ENCODE results near the gene CCBE1. TPM values are rescaled to one million over a fixed set of nuclear protein-coding genes. Genes with fewer than 3 reads are reported as not detected.

CCBE1 gene
- total RNA-seq, 1 experiment from 2014 or later, result 6.5 TPM

DNA sequence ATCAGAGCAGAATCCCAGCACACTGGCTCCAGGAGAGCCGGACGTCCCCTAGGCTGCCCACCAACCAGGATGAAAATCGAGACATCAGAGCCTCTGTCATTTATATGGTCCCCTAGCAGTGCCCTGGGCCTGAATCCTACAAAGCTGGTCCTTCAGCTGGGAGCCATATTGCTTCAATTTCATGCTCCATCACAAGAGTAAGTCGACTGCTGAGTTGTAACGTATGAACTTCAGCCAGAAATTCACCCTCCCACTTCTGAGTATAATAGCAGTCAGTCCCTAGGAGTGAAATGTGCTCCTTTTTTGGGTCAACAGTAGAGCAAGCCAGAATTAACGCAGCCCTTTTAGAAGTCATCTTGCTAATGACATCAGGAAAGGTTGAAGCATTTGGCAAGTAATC, 126.4 kb downstream of the CCBE1 start:
- no peak for DNase-seq (ENCODE audit: low read depth)

DNA sequence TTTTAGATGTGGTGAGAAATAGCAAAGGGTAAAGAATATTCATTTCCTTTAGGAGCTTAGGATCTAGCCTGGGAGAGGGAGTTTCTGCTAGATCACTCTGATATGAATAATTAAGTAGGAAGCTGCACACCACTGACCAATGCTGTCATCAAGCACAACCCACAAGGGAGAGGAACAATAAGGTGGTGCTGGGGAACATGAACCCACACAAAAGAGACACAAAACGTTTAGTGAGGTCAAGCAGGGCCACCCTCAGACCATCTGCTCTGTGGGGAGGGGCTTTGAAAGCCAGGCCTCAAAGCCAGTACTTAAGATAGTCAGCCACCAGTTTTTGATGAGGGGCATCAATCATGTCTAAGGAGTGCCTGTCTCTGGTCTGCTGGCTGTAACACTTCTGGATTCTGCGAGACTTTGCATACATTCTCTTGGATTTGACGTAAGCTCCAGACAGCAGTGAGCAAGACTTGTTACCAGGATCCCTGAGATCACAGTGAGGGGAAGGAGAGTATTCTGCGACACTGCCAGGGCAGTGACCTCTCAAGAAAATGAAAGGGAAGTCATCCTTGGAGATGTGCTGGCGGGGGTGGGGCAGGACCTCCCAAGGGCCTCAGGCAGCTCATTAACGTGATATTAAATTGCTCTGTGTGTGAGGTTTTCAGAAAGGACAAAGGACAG, 127.0 kb downstream of the CCBE1 start:
- DNase-seq (ENCODE audit: low read depth), result no peak

DNA sequence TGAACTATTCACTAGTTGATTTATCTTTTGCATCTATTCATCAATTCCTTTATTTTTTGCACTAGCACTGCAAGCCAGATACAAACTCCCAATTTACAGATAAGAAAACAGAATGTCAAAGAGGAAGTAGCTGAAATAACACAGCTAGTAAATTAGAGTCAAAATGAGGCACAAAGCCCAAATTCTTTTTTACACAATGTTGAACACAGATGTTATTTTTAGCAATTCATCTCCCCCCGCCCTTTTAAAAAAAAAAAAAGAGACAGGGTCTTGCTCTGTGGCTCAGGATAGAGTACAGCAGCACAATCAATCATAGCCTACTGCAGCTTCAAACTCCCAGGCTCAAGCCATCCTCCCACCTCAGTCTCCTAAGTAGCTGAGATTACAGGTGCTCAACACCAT, 127.8 kb downstream of the CCBE1 start:
- DNase-seq (ENCODE audit: low read depth), result no peak

DNA sequence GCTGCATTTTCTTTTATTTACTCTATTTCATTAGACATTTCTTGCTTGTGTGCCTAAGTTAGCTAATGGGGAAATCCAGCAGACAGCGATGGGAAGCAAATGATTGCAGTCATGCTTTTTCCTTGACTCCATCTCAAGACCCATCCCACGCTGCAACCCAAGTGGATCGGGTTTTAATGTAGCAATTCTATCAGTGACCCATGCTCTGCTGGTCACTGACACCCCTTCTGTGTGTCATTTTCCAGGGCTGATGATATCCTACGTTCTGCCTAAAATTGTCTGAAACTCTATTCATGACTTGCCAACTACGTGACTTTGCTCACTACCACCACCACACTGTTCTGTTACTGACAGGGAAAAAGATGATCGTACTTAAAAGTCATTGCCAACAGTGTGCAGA, 129.8 kb downstream of the CCBE1 start:
- DNase-seq (ENCODE audit: low read depth), result no peak

DNA sequence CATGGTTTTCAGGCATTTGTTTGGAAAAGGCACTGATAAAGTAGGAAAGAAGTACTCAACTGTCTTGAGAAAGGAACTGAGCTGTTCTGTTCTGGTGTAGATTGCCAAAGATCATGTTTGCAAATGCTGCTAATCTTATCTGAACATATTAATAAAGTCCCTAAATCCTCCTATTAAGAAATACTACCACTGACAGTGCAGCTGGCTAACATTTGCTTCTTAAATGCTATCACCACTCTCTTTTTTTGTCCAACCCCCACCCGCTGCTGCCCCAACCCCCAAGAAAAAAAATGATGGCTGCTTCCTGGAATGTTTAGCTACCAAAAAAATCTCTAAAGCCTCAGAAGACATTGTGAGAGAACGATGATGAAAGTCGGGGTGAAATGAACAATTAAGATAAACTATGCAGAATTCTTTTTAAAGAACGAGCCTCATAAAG, 130.7 kb downstream of the CCBE1 start:
- no peak for DNase-seq (ENCODE audit: low read depth)

DNA sequence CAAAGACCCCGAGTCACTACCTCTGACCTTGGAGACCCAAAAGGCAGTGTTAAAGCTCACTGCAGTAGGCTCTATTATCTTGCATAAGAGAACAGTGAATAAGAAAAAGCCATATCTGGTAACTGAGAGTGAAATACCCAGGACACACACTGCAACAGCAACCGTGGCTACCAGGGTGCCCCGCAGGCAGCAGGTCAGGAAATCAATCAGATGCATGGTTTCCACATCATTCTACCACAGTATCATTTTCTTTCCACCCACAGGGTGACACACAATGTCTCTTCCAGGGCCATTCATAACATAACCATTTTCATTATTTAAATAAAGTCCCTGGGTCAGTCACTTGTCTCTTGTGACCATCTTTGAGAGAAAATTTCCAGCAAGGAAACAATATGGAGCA, 131.3 kb downstream of the CCBE1 start:
- DNase-seq (ENCODE audit: low read depth), result no peak

DNA sequence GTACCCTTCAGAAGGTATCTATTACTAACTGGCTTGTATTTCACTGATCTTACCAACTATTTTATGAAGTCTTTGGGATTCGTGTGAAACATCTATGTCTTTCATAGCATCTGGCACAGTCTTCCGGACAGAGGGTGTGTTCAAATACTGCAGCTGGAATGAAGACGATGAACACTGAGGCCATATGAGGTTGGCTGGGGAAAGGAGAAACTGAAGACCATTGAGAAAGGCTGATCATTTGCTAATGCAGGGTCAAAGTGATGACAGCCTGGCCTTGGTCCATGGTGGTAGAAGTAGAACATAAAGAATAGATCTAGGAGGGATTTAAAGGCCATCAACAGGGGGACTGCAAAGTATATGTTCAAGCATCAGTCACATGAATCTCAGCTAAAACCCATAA, 132.7 kb downstream of the CCBE1 start:
- DNase-seq (ENCODE audit: low read depth), result no peak

DNA sequence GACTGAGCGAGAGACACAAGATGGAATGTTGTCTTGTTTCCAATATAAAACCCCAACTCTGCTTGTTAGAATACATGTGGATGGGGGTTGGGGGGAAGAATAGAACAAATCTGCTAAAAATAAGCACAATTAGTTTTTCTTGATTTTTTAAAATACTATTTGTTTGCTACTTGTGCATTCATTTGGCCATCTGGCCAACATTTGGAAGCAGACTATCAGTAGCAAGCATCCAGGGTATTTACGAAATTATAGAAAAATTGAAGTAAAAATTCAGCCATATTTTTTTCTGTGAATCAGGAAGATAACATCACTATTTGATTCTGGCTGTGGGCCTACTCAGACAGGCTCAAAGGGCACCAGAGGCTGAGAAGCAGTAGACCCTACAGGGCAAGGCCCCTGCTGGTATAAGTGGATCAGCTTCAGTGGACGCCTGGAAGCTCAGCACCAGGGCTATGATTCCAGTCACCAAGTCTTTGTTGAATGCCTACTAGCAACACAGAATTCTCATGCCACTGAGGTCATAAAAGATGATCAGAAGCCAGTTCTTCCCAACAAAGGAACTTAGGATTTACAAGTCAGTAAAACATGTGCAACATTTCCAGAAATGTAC, 133.9 kb downstream of the CCBE1 start:
- DNase-seq (ENCODE audit: low read depth), result no peak

DNA sequence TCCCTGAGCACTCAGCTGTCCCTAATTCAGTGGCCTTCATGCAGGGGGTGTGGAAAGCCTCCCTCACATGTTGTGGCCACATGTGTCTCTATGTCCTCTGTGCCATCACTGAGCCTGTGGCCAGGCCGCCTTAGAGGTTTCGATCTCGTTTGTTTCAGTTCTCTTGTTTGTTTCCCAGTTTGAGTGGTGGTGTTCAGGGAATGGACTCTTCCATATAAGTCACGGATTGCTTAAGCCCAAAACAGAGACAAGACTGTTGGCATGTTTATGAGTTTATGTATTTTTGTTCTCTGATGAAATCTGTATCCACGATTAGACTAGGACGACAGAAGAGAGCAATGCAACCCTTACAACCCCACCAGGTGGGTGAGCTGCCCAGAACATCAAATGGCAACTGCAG, 134.5 kb downstream of the CCBE1 start:
- DNase-seq (ENCODE audit: low read depth), result no peak

DNA sequence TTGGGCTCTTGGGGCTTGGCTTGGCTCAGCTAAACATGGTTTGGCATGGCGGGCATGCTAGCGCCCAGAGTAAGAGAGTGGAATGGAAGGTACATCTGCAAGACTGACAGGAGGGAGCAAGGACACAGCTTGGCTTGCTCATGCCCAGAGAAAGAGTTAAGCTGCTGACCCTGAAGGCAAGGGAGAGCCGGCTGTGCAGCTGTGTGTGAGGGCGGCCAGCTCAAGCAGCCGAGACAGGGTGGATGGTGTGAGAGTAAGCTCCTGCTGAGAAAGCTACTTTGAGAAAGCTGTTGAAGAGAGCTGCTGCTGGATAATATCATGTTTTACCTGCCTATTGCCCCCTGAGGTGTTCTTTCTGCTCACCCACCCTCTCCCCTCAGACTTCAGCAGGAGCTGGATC, 135.6 kb downstream of the CCBE1 start:
- no peak for DNase-seq (ENCODE audit: low read depth)

DNA sequence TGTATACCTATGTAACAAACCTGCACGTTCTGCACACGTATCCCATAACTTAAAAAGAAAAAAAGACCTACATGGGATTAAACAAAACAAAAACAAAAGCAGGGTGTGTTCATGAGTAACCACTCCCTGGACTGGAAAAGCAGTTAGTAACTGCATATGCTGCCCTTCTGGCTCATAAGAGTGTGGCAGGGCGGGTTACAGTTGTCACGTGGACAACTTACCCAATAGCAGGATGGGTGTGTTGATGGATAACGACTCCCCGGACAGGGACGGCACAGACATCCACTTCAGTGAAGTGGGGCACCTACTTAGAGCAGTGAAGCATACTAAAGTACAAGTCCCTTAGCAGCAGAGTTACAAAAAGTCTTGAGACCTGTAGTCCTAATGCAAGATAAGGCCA, 136.7 kb downstream of the CCBE1 start:
- DNase-seq (ENCODE audit: low read depth), result no peak

DNA sequence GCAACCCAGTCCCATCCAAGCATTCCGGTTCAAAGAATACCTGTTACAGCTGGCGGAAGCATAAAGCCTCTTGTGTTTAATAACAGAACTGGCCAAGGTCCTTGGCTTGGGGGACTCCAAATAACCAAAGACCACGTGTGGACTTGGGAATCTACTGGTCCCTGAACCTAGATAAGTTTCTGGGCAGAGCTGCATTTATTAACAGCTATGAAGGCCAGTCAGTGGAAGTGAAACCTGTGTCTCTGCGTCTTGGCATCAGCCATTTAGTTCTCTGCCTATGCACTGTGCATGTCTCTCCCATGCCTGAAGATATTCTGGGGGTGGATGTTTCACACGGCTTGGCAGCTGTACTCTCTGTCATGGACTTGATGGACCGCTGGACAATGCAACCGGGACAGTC, 137.7 kb downstream of the CCBE1 start:
- no peak for DNase-seq (ENCODE audit: low read depth)

DNA sequence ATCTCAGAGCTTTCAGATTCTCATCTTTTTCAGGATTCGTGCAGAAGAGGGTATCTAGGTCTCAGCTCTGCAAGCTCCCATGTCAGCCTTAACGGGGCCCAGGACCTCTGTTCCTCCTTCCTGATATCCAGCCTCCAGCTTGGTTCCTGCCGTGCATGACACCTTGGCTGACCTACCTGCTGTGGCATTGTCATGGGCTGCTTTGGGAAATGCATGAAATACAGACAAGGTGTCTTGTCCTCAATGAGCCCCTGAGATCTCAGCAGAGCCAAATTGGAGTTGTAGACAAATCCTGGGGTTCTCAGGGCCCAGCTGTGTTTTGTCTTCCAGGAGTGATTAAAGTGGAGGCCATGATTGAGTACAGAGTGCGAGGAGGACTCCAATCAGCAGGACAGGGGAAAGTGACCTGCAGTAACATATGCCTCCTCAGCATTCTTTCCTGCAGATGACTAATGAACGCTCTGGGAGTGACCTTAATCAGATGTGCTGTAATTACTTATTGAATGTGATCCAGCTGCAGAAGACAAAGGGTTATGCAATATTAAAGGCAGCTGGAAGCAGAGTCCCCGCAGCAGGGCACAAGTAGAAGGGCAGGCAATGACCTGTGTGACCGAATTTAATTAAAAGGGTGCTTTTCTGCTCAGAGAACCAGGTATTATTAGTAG, 141.1 kb downstream of the CCBE1 start:
- DNase-seq (ENCODE audit: low read depth), result peak; percentile 13

DNA sequence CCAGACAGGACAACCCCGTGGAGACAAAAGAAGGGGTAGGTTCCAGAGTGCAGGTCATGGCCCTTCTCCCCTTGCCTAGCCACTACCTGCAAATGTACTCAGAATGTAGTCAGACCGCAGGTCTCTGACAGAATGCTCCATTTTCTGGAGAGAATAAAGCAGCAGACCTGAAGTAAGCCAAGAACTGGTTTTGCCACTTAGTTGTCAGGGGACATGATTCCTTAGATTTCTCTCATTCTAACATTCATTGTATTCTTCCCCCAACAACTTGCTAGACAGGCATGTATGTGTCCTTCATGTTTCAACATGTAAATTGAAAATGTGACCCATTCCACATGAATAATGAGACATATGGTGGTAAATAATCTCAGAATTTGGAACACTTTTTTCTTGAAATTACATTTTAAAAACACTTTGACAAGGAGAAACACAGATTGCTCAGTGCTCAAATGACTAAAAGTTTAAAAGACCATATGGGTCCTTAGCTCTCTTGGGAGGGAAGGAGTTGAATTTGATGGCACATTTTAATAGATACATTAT, 142.4 kb downstream of the CCBE1 start:
- DNase-seq (ENCODE audit: low read depth), result no peak

DNA sequence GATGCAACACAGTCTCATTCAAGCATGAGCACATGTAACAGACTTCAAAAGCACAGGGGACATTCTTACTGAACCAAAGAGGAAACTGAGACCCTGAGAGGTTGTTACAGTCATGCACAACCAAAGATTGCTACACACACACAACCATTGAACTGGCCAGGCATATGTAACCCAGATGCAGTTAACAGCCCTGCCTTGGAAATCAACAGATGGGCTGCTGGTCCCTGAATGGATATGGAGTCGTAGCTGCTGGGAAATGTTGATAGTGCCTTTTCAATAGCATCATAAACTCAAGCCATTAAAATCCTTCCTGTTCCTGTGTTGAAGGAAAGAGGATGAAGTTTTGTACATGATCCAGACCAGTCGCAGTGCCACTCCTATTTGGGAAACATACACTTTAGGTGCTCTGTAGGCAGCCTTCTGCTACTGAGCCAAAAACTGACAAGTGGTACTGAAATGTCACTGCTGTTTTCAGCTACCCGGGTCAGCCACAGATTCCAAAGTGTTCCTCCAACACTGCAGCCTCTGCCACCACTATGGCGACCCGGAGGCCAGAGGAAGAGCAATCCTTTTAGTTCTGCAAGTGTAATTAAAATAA, 143.9 kb downstream of the CCBE1 start:
- no peak for DNase-seq (ENCODE audit: low read depth)

DNA sequence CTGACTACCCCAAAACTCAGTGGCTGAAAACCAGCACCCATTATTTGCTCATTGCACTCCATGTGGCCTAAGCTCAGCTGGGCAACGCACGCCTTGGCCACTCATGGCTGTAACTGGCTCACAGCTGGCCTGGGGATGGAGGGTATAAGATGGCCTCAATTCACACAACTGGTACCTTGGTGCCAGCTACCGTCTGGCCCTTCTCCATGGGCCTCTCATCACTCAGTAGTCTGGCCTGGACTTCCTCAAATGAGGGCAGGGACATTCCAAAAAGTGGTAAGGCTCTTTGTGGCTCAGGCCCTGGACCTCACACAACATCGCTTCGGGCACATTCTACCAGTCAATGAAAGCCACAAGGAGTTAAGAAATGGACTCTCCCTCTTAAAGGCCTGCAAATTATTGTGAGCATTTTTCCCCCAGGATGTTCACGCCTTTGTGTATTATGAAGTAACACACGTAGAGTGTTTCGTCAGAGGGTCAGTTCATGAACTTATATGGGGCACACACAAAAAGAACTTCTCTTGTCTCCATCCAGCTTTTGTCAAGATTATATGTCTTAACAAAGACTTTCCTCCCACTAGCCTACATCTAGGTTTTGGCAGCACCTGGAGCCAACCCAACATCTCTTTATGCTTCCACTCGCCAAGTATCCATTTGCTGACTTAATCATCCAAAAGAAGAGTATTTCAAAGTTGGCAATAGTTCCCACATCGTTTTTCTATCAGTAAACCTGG, 145.2 kb downstream of the CCBE1 start:
- DNase-seq (ENCODE audit: low read depth), result no peak

DNA sequence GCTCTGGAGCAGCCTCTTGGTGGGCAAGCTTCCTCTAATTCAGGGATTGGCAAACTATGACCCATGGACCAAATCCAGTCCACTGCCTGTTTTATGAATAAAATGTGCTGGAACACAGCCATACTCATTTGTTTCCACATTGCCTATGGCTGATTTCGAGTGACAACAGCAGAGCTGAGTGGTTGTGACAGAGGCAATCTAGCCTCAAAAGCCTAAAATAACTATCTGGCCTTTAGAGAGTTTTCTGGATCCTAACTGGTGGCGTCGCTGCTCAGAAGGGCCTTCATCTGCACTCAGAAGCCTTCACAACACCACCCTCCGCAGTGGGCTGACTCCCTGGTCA, 147.1 kb downstream of the CCBE1 start:
- no peak for DNase-seq (ENCODE audit: low read depth)

DNA sequence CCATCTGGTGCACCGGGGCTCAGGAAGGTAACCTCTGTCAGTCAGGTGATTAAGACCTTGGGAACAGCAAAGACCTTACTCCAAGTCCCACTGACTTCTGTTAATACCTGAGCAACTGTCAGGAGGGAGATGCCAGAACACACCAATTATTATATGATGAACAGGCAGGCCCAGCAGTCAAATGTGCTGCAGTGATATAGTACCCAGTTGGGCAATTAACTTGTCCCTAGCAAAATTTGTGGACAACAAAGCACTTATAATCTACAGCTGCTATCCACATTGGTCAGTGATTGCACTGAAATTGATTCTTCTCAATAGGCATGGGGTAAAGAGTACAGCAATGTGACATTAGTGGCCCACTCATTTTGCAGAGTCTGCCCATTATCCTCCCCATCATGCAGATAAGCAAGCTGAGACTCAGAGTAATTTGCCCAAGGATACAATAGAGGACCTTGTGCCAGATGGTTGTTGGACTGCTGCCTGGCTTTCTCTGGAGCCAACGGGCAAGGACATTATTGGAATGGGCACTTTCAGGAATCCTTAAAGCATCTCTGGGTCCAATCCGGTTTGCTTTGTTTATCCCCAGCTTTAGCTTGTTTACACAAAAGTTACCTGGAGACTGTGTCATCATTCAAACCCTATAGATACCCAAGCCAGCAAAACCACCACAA, 147.6 kb downstream of the CCBE1 start:
- DNase-seq (ENCODE audit: low read depth), result no peak

DNA sequence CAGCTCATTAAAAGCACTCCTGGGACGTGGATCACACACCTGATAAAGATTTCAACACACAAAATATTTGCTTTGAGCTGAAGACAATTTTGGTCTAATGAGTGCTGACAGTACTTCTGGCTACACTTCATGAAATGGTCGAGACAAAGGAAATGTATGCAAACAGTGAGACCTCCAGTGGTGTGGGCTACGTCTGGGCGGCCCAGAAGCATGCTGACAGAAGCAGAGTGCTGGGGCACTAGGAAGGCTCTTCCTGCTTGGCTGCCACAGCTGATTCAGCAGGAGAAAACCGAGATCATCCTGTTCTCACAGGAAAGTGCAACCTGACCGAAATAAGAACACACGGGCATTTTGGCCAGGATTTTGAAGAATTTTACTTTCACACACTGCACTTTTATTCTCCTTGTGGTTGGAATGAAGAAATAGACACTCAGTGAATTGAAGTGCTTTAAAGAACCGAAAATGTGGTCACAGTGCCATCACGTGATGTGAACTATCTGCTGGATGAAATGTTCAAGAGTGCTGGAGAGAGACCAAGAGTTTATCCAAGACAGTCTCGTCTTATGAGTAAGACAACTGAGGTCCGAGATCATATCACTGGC, 149.5 kb downstream of the CCBE1 start:
- DNase-seq (ENCODE audit: low read depth), result peak; percentile 74

DNA sequence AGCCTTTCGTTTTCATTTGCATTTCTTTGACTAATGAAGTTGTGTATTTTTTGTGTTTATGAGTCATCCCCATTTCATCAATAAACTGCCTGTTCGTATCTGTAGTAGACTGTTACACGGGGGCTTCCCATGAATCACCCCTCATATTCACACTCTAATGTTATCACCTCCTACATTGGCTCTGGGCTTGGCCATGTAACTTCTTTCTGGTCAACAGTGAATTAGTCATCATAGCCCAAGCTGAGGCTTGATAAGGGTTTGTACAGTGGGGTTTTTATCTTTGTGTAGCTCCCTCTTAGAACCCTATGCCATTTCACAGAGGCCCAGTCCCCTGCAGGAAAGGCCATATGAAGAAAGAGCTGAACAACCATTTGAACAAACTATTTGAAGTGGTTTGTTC, 151.0 kb downstream of the CCBE1 start:
- DNase-seq (ENCODE audit: low read depth), result peak; percentile 79

DNA sequence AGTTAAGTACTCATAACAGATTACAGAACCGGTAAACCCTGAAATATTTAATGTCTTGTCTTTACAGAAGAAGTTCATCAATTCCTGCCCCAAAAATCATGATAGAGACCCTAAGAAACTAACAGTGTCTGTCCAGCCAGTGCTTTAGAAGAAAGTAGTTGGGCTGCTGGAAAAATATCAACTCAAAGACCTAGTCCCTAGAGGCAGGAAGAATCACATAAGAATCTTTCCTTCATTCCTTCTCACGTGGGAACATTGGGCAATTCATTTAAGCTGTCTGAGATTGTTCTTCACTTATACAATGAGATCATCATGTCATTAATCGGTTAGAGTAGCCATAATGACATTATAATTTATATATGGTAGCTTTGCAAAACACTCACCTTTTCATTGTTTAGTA, 156.4 kb downstream of the CCBE1 start:
- DNase-seq (ENCODE audit: low read depth), result no peak
